Natural killer cell (primary cell): Measurements from ENCODE around the gene TEX22. TPM values are rescaled to one million over a fixed set of nuclear protein-coding genes. Genes with fewer than 3 reads are reported as not detected.

Source experiments
- ATAC-seq, 3 donors: fragments of 150-1000 bp in 2 of 3; fragments of 200-7000 bp in 1 of 3; cut with Tn5 transposase; 1 replicate in 1 of 3; 2 replicates in 2 of 3; pipeline ENCODE4 v1.10.0; 2021; ENCODE audit warnings: mild to moderate bottlenecking in 2 of 3, moderate library complexity in 2 of 3
- DNase-seq, 2 donors: peaks; one replicate each; pipeline versions ENCODE4 v3.0.0 to v3.0.0-alpha.2; 2013 to 2021; ENCODE audit warnings: mixed read lengths in 1 of 2
- H3K27ac ChIP-seq: one replicate; pipeline ENCODE4 v1.5.1; 2013; ENCODE audit warnings: mild to moderate bottlenecking, low read length
- H3K27me3 ChIP-seq: one replicate; pipeline ENCODE4 v1.6.1; 2013; ENCODE audit warnings: low read length; ENCODE audit not compliant: control insufficient read depth, insufficient read depth
- H3K36me3 ChIP-seq: one replicate; pipeline ENCODE4 v1.6.1; 2013; ENCODE audit warnings: low read length; ENCODE audit not compliant: control insufficient read depth, insufficient read depth
- H3K4me1 ChIP-seq: one replicate; pipeline ENCODE4 v1.6.1; 2013; ENCODE audit warnings: low read length; ENCODE audit not compliant: control insufficient read depth, insufficient read depth
- H3K4me3 ChIP-seq: one replicate; pipeline ENCODE4 v1.5.1; 2013; ENCODE audit warnings: low read length
- H3K9me3 ChIP-seq: one replicate; pipeline ENCODE4 v1.6.1; 2013; ENCODE audit warnings: low read length; ENCODE audit not compliant: control insufficient read depth, insufficient read depth
- H3K27ac Mint-ChIP-seq, 2 donors: one replicate each; pipeline ENCODE4 v1.8.0; 2022; ENCODE audit warnings: mild to moderate bottlenecking in 2 of 2, mixed read lengths in 2 of 2, moderate library complexity in 1 of 2
- H3K27me3 Mint-ChIP-seq, 2 donors: one replicate each; pipeline ENCODE4 v1.8.0; 2022; ENCODE audit warnings: low read depth in 2 of 2, mixed read lengths in 2 of 2
- H3K36me3 Mint-ChIP-seq: one replicate; pipeline ENCODE4 v1.8.0; 2022; ENCODE audit warnings: mixed read lengths
- H3K4me1 Mint-ChIP-seq, 2 donors: one replicate each; pipeline ENCODE4 v1.8.0; 2022; ENCODE audit warnings: mixed read lengths in 2 of 2
- H3K4me3 Mint-ChIP-seq: one replicate; pipeline ENCODE4 v1.8.0; 2022; ENCODE audit warnings: mild to moderate bottlenecking, moderate library complexity, mixed read lengths
- H3K9me3 Mint-ChIP-seq, 2 donors: one replicate each; pipeline ENCODE4 v1.8.0; 2022; ENCODE audit warnings: mixed read lengths in 2 of 2
- CTCF ChIP-seq: fragments of 200-600 bp; IDR thresholded peaks from one replicate; pipeline ENCODE4 v1.8.0; 2022; ENCODE audit warnings: antibody characterized with exemption
- WGBS: methylation state at CpG from one replicate; pipeline ENCODE4 v1.1.7; 2013; ENCODE audit warnings: missing lambda C conversion rate; ENCODE audit not compliant: insufficient coverage; 5-methylcytosine and 5-hydroxymethylcytosine counted together
- intact Hi-C: fragments of 100-400 bp; cut with micrococcal nuclease; formaldehyde crosslinking; loops from one replicate; pipeline ENCODE4 v1.14.2; 2022
- total RNA-seq, 4 donors: library from RNA; stranded (reverse); fragments of 120-200 nt in 1 of 4; gene quantifications; one replicate each; pipeline versions ENCODE4 v1.2.3 to v1.2.4, GENCODE V29; 2013 to 2022

The TEX22 gene
- total RNA-seq, 3 donors from 2014 or later (not counting 1 experiment from before 2014, with no cell fraction given), result 0.23 to 1.9 (median 1.8) TPM

GRCh38 chr14:105450864-105451720 lies 52.8 kb downstream of the TEX22 start:
- 94% methylated on average over 29 of the region's 29 CpGs for WGBS
- H3K27me3 Mint-ChIP-seq, result no peaks in the 10 kb centered on the region
- H3K27ac Mint-ChIP-seq, result no peak overlapping the region
- ATAC-seq, result no peak
- no peaks in the 10 kb centered on the region for H3K9me3 Mint-ChIP-seq
- no peak overlapping the region for H3K4me3 Mint-ChIP-seq
- H3K4me1 Mint-ChIP-seq, result no peaks in the 10 kb centered on the region
- peaks cover 27% of the 10 kb centered on the region for H3K36me3 ChIP-seq
- H3K27ac ChIP-seq, result no peak overlapping the region
- no peaks in the 10 kb centered on the region for H3K27me3 ChIP-seq
- no peak for TF ChIP-seq CTCF
- DNase-seq, result no peak
- H3K9me3 ChIP-seq, result no peaks in the 10 kb centered on the region
- intact Hi-C loops, result no loop called here
- no peaks in the 10 kb centered on the region for H3K36me3 Mint-ChIP-seq
- H3K4me3 ChIP-seq, result no peak overlapping the region
- no peaks in the 10 kb centered on the region for H3K4me1 ChIP-seq

DNA sequence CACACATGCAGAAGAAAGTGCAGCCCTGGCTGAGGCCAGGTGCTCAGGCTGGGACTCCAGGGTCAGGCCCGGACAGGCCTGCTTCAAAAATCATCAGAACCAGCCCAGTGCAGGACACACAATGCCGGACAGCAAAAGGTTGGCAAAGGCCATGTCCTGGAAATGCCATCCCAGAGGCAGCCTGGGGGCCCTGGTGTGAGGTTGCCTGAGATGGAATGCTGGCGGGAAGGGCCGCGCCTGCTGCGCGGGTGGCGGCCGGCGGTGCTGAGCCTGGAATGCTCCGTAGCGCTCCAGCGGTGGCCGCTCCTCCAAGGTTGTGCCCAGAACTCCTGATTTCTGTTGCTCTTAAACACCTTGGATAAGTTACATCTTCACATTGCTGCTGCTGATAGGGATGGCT lies 54.6 kb downstream of the TEX22 start:
- DNase-seq, result no peak
- no peak overlapping the region for H3K27ac Mint-ChIP-seq
- H3K27ac ChIP-seq, result no peak overlapping the region
- no peaks in the 10 kb centered on the region for H3K36me3 Mint-ChIP-seq
- H3K9me3 Mint-ChIP-seq, result no peaks in the 10 kb centered on the region
- intact Hi-C loops, result no loop called here
- peaks cover 34% of the 10 kb centered on the region for H3K36me3 ChIP-seq
- no peak for ATAC-seq
- H3K27me3 ChIP-seq, result no peaks in the 10 kb centered on the region
- WGBS, result 83% methylated on average over 14 of the region's 14 CpGs
- no peaks in the 10 kb centered on the region for H3K4me1 Mint-ChIP-seq
- no peaks in the 10 kb centered on the region for H3K4me1 ChIP-seq
- H3K27me3 Mint-ChIP-seq, result no peaks in the 10 kb centered on the region
- H3K9me3 ChIP-seq, result no peaks in the 10 kb centered on the region
- H3K4me3 Mint-ChIP-seq, result no peak overlapping the region
- no peak overlapping the region for H3K4me3 ChIP-seq
- TF ChIP-seq CTCF, result no peak

DNA sequence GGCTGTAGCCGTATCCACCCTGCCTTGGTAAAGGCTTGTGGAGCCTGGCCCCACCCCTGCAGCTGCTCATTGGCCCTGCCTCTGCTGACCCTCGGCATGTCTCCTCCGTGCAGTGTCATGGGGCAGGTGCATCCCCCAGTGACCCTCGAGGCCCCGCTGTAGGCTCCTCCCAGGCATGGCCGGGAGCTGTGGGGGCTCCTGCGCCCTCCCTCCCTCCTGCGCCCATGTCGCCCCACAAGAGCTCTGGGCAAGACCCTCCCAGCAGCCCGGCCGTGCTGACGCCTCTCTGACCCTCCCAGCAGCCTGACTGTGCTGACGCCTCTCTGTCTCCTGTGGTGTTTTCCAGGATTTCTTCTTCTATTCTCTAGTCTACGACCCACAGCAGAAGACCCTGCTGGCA lies 55.5 kb downstream of the TEX22 start:
- ATAC-seq (no peak), DNase-seq (no peak)
- H3K4me1 Mint-ChIP-seq, result no peaks in the 10 kb centered on the region
- H3K36me3 Mint-ChIP-seq, result no peaks in the 10 kb centered on the region
- WGBS, result 93% methylated on average over 14 of the region's 14 CpGs
- Histone ChIP-seq H3K36me3 (peaks cover 34% of the 10 kb centered on the region), H3K4me1 (no peaks in the 10 kb centered on the region), H3K27ac (no peak overlapping the region), H3K4me3 (no peak overlapping the region), H3K27me3 (no peaks in the 10 kb centered on the region), H3K9me3 (no peaks in the 10 kb centered on the region)
- no peak for TF ChIP-seq CTCF
- H3K4me3 Mint-ChIP-seq, result no peak overlapping the region
- no peaks in the 10 kb centered on the region for H3K27me3 Mint-ChIP-seq
- H3K9me3 Mint-ChIP-seq, result no peaks in the 10 kb centered on the region
- no peak overlapping the region for H3K27ac Mint-ChIP-seq
- intact Hi-C loops, result no loop called here
